Epithelial cell of prostate (primary cell): ENCODE results near the gene C19orf25.
"Not testable (repeated sequence)": the region's sequence is repeated elsewhere in the genome, so short reads cannot be mapped to it uniquely, and the experiment has no call there.

ENCODE experiments used
- DNase-seq: peaks from one replicate; pipeline ENCODE4 v3.0.0-alpha.2; 2011; ENCODE audit warnings: low read depth, low spot score
- H3K27ac ChIP-seq: fragments of 450-650 bp; 2 replicates; pipeline ENCODE4 v1.5.1; 2017; ENCODE audit warnings: mild to moderate bottlenecking

Gene C19orf25

DNA sequence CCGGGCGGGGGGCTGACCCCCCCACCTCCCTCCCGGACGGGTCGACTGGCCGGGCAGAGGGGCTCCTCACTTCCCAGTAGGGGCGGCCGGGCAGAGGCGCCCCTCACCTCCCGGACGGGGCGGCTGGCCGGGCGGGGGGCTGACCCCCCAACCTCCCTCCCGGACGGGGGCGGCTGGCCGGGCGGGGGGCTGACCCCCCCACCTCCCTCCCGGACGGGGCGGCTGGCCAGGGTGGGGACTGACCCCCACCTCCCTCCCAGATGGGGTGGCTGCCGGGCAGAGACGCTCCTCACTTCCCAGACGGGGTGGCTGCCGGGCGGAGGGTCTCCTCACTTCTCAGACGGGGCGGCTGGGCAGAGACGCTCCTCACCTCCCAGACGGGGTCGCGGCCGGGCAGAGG is 20.2 kb upstream of the C19orf25 start:
- not testable (repeated sequence) for DNase-seq, H3K27ac ChIP-seq

- H3K27ac ChIP-seq, result no peak overlapping the region
- DNase-seq, result no peak
Observed at GRCh38 chr19:1497578-1498235, 18.7 kb upstream of the C19orf25 start.

DNA sequence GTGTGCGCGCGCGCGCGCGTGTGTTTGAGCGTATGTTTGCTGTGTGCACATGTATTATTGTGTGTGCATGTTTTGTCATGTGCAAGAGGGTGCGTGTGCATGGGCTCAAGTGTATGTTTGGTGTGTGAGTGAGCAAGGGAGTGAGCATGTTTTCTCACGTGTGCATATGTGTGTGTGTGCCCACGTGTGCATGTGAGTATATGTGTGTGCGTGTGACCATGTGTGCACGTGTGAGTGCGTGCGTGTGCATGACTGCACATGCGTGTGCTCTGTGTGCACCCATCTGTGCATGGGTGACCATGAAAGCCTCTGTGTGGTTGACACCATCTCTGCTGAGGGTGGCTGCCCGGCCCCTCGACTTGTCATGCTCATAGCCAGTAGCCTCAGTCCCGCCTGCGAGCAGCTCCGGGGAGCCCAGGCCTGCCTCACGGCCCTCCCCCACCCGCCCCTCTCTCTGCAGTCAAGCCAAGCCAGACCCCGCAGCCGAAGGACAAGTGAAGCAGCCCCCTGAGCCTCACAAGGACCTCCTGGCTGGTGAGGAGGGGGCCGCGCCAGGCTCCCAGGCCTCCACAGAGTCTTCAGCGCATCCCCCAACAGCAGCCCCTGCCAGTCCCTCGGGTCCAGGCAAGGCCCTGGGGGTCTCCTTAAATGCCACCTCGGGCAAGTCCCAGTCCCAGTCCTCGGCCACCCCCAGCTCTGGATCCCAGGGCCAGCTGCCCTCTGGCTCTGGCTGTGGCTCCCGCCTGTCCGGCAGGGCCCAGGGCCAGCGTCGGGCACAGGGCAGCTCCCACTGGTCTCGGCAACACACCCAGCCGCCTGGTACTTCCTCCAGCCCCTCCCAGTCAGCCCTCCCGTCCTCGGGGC is 17.9 kb upstream of the C19orf25 start:
- H3K27ac ChIP-seq, result no peak overlapping the region
- no peak for DNase-seq

DNA sequence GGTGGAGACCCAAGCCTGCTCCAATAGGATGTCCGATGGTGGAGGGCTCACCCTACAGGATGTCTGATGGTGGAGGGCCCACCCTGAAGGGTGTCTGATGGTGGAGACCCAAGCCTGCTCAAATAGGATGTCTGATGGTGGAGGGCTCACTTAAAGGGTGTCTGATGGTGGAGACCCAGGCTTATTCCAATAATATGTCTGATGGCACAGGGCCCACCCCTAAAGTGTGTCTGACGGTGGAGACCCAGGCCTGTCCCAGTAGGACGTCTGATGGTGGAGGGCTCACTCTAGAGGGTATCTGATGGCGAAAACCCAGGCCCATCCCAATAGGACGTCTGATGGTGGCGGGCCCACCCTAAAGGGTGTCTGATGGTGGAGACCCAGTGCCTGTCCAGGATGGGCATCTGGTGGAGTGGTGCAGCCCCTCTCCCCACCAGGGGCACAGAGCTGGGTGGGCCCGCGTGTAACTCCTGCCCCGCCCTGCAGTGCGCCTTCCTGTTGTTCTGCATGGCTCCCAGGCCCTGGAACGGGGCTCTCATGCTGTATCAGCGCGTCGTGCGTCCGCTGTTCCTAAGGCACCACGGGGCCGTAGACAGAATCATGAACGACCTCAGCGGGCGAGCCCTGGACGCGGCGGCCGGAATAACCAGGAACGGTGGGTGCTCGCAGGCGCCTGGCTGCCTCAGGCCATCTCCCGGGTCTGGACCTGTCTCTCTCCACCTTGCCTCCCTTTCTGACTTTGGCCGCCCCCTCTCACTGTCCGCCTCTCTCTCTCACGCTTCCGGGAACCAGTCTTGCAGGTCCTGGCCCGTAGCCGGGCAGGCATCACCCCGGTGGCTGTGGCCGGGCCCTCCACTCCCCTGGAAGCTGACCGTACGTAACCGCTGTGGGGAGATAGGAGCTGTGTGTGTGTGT is 17.0 kb upstream of the C19orf25 start:
- no peak overlapping the region for H3K27ac ChIP-seq
- DNase-seq, result no peak

- no peak for DNase-seq
Observed at GRCh38 chr19:1495051-1495798, 16.2 kb upstream of the C19orf25 start.

DNA sequence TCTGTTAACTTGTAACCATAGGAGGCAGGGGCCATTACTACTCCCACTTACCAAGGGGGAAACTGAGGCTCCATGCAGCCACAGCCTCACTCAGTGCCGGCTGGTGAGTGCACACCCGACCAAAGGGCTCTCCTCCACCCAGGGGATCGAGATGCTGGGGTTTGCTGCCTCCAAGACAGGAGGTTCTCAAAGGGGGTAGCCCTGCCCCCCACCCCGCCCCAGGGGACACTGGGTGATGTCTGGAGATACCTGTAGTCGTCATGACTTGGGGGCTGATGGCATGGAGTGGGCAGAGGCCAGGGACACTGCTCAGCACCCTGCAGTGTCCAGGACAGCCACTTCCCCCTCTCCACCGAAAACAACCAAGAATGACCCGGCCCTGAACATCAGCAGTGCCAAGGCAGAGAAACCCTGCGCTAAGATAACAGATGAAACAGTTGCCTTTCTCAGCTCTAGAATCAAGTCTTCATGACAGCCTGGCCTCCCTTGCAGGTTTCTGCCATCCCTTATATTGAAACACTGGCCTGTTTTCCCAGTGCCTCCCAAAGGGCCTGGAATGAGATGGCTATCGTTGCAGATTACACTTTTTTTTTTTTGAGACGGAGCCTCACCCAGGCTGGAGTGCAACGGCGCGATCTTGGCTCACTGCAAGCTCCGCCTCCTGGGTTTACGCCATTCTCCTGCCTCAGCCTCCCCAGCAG is 15.2 kb upstream of the C19orf25 start:
- DNase-seq, result no peak
- H3K27ac ChIP-seq, result no peak overlapping the region

More at GRCh38 chr19:1495051-1495798, 16.2 kb upstream of the C19orf25 start:
- H3K27ac ChIP-seq, result no peak overlapping the region

DNA sequence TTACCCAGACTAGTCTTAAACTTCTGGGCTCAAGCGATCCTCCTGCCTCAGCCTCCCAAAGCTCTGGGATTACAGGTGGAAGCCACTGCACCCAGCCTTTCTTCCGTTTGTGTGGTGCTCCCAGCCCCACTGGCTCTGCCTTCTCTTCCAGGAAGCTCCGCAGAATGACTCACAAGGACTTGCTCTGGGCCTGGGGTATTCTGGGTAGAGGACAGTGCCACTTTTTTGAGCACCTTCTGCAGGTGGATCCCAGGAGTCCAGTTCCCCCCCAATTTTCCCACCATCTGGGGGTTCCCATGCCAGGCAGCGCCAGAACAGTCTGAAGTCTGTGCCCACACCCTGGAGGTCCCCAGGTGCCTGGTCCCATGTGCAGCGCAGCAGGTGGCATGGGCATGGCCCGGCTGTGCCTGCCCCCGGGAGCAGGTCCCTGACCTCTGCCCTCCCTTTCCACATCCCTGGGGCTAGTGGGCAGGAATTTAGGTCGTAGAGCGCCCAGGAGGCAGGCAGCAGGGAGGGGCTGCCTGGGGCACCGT is 13.5 kb upstream of the C19orf25 start:
- no peak overlapping the region for H3K27ac ChIP-seq
- DNase-seq, result no peak

DNA sequence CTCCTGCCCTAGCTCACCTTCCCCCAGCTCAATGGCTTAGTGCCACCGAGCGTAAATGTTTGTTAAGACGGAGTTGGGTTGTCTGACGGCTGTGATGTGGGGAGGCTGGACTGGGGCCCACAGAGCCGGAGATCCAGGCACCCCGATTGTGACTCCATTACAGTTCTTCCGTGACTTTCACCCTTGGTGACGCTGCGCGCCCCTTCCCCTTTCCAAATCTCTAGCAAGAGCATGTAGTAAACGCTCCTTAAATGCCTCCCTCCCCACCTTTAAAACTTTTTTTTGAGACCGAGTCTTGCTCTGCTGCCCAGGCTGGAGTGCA is 12.8 kb upstream of the C19orf25 start:
- no peak for DNase-seq
- no peak overlapping the region for H3K27ac ChIP-seq

- no peak for DNase-seq
- H3K27ac ChIP-seq, result no peak within 1 kb of the TSS
Observed at GRCh38 chr19:1491114-1491848, 12.3 kb upstream of the C19orf25 start, which contains the start of gene REEP6. Gene REEP6, plus strand, starts transcription at chr19:1491181. Its CDS starts 89 bp downstream, at chr19:1491270.

DNA sequence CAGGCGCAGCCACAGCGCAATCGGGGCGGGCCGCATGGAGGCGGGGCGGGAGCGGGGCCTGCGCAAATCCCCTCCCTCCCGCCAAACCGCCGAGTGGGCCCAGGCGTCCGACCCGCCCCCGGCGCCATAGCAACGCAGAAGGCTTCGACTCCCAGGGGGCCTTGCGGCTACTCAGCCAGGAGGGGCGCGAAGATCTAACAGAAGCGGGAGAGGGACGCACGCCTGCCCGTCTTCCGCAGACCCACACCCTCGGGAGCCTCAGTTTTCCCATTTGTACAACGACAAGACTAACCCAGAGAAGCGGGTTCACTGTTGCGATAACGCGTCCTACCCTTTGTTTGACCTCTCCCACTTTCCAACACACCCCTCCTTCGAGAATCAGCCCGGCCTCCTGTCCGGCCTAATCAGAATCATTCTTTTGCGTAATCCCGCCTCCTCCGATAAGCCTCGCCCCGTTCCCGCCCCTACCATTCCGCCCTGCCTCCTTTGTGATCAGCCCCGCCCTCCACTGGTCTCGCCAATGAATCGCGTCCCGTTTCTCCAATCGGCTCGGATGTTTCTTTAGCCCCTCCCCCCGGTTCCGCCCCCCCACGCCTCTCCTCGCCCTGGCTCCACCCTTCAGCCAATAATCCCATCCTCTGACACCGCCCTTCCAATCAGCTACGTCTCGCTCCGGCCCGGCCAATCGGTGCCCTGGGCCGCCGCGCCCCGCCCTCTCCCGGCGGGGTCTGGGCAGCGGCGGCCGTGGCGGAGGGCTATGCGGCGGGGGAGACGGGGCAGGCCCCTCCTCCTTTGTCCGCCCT is 11.5 kb upstream of the C19orf25 start, which contains the start of gene PCSK4:
Gene PCSK4, minus strand, starts transcription at position 40 of the 803 bp plus-strand sequence. Its CDS starts 4 bp downstream, at position 36.
- no peak within 1 kb of the TSS for H3K27ac ChIP-seq
- DNase-seq, result peak; percentile 94

DNA sequence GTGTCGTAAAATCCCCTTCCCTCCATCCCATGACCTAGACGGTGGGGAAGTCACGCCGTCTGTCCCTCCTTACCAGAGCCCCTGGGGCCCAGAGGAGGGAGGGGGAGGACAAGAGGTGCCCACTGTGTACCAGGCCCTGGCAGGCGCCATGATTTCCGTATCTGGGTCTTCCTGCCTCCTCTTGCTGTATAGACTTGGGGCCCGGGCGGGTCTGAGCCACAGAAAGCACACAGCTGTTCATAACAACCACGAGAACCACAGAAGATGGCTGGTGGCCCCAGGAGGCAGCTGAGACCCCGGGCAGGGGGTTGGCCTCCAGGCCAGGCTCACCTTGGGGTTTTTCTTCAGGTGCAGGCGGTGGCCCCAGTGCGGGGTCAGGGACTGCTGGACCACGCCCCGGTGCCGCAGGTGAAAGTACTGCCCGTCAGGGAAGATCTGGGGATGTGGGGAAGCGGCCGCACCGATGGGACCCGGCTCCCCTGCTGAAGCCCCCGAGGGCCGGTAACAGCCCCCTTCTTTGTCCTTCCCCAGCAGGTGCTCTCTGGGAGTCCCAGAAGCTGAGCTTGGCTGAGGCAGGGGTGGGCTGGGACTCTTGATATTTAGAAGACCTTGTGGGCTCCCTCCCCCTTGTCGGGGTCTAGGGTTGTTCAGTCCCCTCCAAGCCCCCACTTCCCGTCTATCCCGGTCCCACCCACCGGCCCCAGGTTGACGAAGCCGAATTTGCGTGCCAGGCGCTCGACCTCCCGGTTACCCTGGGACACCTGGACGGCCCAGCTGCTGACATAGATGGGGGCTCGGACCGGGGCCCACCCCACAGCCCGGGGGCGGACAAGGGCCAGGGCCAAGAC is 10.7 kb upstream of the C19orf25 start:
- no peak for DNase-seq
- no peak overlapping the region for H3K27ac ChIP-seq

DNA sequence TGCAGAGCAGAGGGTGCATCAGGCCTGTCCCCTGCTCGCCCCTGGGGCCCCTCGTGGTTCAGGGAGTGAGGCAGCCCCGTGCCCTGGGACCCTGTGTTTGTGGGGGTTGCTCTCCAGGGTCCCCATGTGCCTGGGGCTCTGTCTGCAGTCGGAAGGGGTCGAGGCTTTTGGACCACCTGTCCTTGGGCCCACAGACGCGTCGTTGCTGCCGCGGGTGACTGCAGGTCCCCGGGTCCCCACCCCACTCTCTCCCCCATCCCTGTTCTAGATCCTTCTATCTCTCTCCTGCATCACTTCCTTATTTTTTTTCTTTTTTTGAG is 9.2 kb upstream of the C19orf25 start:
- no peak for DNase-seq

GRCh38 chr19:1487576-1488281 is 8.7 kb upstream of the C19orf25 start:
- no peak for DNase-seq
- H3K27ac ChIP-seq, result no peak overlapping the region

More for the DNA sequence above, 9.2 kb upstream of the C19orf25 start:
- H3K27ac ChIP-seq, result no peak overlapping the region

GRCh38 chr19:1486720-1487575 is 7.9 kb upstream of the C19orf25 start:
- no peak overlapping the region for H3K27ac ChIP-seq
- no peak for DNase-seq

DNA sequence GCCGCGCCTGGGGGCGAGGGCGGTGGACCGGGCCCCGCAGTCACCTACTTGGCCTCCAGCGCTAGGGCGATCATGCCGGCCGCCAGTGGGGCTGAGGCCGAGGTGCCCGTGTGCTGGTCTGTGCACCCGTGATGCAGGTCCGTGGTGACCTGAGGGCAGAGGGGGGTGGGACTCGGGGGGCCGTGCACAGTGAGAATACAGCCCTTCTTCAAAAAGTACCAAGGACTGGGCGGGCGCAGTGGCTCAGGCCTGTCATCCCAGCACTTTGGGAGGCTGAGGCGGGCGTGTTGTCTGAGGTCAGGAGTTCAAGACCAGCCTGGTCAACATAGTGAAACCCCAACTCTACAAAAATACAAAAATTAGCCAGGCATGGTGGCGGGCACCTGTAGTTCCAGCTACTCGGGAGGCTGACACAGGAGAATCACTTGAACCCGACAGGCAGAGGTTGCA is 5.0 kb upstream of the C19orf25 start:
- H3K27ac ChIP-seq, result no peak overlapping the region
- no peak for DNase-seq
